Ascending aorta (tissue), 2 donors: ENCODE data around the gene ZNF701. TPM values are rescaled to one million over a fixed set of nuclear protein-coding genes. Genes with fewer than 3 reads are reported as not detected.
"Not testable (repeated sequence)": the region's sequence is repeated elsewhere in the genome, so short reads cannot be mapped to it uniquely, and the experiment has no call there.

Source experiments
- DNase-seq, 2 donors: peaks; one replicate each; pipeline ENCODE4 v3.0.0-alpha.2; 2019; ENCODE audit warnings: low spot score in 2 of 2
- H3K27ac ChIP-seq, 2 donors: fragments of 200-600 bp; sonication (generic); one replicate each; pipeline ENCODE4 v1.5.1; 2016 to 2017; ENCODE audit warnings: mild to moderate bottlenecking in 1 of 2
- H3K27me3 ChIP-seq: fragments of 200-600 bp; sonication (generic); one replicate; pipeline ENCODE4 v1.5.1; 2017
- H3K36me3 ChIP-seq, 2 donors: fragments of 200-600 bp; sonication (generic); one replicate each; pipeline ENCODE4 v1.5.1; 2016
- H3K4me1 ChIP-seq, 2 donors: fragments of 200-600 bp; sonication (generic); one replicate each; pipeline ENCODE4 v1.5.1; 2016 to 2017; ENCODE audit warnings: mild to moderate bottlenecking in 1 of 2
- H3K4me3 ChIP-seq, 2 donors: fragments of 200-600 bp; sonication (generic); one replicate each; pipeline ENCODE4 v1.5.1; 2016 to 2017; ENCODE audit warnings: mild to moderate bottlenecking in 1 of 2
- H3K9me3 ChIP-seq, 2 donors: fragments of 200-600 bp; sonication (generic); one replicate each; pipeline ENCODE4 v1.5.1; 2016
- CTCF ChIP-seq, 3 experiments: fragments of 200-600 bp in 2 of 3; fragments of 450-650 bp in 1 of 3; sonication (generic) in 2 of 3; IDR thresholded peaks; one replicate each; pipeline ENCODE4 v1.5.1; 2016 to 2019; ENCODE audit warnings: antibody characterized with exemption in 3 of 3, mild to moderate bottlenecking in 1 of 3, moderate library complexity in 1 of 3
- intact Hi-C: fragments of 100-400 bp; cut with DNase I; formaldehyde crosslinking; loops from one replicate; pipeline ENCODE4 v1.15.1; 2023
- total RNA-seq: library from RNA; depleted of rRNA; stranded (reverse); fragments of >200 nt; gene quantifications from one replicate; pipeline ENCODE4 v1.1.0, GENCODE V29; 2016

Gene ZNF701
- total RNA-seq, 1 donor from 2014 or later = 13.2 TPM

DNA sequence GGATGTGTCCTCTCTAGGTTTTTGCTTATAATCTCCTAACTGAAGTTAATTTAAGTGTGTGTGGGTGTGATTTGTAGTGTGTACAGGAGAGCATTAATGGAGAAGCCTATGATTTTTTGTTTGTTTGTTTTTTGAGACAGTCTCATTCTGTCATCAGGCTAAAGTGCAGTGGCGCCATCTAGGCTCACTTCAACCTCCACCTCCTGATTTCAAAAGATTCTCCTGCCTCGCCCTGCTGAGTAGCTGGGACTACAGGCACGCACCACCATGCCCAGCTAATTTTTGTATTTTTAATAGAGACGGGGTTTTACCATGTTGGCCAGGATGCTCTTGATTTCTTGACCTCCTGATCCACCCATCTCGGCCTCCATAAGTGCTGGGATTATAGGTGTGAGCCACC, 20.6 kb downstream of the ZNF701 start:
- H3K9me3 ChIP-seq = no peaks in the 10 kb centered on the region
- intact Hi-C loops = no loop called here
- no peak overlapping the region for H3K27ac ChIP-seq
- peaks cover 17 to 41% of the 10 kb centered on the region in 2 donors for H3K36me3 ChIP-seq
- no peak for TF ChIP-seq CTCF (IDR thresholded peaks at IDR 0.05)
- no peak overlapping the region for H3K4me3 ChIP-seq
- H3K27me3 ChIP-seq = no peaks in the 10 kb centered on the region
- no peaks in the 10 kb centered on the region for H3K4me1 ChIP-seq
- DNase-seq = no peak

- DNase-seq = no peak
- peaks cover 20 to 37% of the 10 kb centered on the region in 2 donors for H3K36me3 ChIP-seq
- H3K27me3 ChIP-seq = no peaks in the 10 kb centered on the region
- no peak overlapping the region for H3K27ac ChIP-seq
- no peak overlapping the region for H3K4me3 ChIP-seq
- TF ChIP-seq CTCF (IDR thresholded peaks at IDR 0.05) = no peak
- no peaks in the 10 kb centered on the region for H3K9me3 ChIP-seq
- H3K4me1 ChIP-seq = no peaks in the 10 kb centered on the region
- intact Hi-C loops = no loop called here
Measured at GRCh38 chr19:52592301-52592700, 22.2 kb downstream of the ZNF701 start.

- intact Hi-C loops, H3K27me3 ChIP-seq, H3K27ac ChIP-seq, DNase-seq, H3K9me3 ChIP-seq, H3K4me3 ChIP-seq, H3K4me1 ChIP-seq: not testable (repeated sequence)
- peaks cover 20 to 36% of the 10 kb centered on the region in 2 donors for H3K36me3 ChIP-seq
Measured at GRCh38 chr19:52593441-52593840, 23.4 kb downstream of the ZNF701 start.

GRCh38 chr19:52599241-52599640, 29.2 kb downstream of the ZNF701 start:
- Histone ChIP-seq H3K4me3 (no peak overlapping the region), H3K27me3 (no peaks in the 10 kb centered on the region), H3K9me3 (no peaks in the 10 kb centered on the region), H3K27ac (no peak overlapping the region), H3K36me3 (peaks cover 4 to 14% of the 10 kb centered on the region in 2 donors), H3K4me1 (peaks cover 0 to 8% of the 10 kb centered on the region in 2 donors)
- TF ChIP-seq CTCF (IDR thresholded peaks at IDR 0.05) = no peak
- intact Hi-C loops = no loop called here
- no peak for DNase-seq

DNA sequence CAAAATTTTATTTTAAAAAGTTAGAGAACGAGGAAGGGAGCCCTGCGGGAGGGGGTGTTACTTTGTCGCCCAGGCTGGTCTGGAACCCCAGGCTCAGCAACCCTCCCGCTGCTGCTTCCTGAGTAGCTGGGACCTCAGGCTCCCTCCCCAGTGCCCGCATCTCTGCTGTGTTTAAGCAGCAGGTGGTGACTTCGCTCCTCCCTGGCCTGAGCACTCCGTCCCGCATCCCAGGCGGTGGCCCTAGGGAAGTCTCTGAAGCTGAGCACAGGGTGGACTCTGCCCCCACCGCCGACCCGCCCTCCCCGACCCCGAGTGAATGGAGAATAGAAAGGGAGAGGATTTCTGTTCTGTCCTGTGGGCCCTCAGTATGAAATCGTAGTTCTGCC, 30.5 kb downstream of the ZNF701 start:
- Histone ChIP-seq H3K4me3 (peak overlapping the region; percentile 45 to 75), H3K27ac (peak overlapping the region; percentile 81 to 85), H3K27me3 (no peaks in the 10 kb centered on the region), H3K36me3 (peaks cover 4 to 7% of the 10 kb centered on the region in 2 donors), H3K4me1 (peaks cover 0 to 8% of the 10 kb centered on the region in 2 donors), H3K9me3 (no peaks in the 10 kb centered on the region)
- no peak for DNase-seq
- TF ChIP-seq CTCF (IDR thresholded peaks at IDR 0.05) = no peak
- intact Hi-C loops = loop anchor here (1.0 to 2.0 kb wide), 5 partner anchors 30 to 90 kb away; partner anchors contain the start of genes ZNF701, ZNF808 and ZNF83

- peak; percentile 82 to 98 for DNase-seq
- Histone ChIP-seq H3K27ac (peak overlapping the region; percentile 81 to 85), H3K9me3 (no peaks in the 10 kb centered on the region), H3K4me3 (peak overlapping the region; percentile 57 to 75), H3K36me3 (peaks cover 3 to 4% of the 10 kb centered on the region in 2 donors), H3K4me1 (peaks cover 0 to 8% of the 10 kb centered on the region in 2 donors), H3K27me3 (no peaks in the 10 kb centered on the region)
- TF ChIP-seq CTCF (IDR thresholded peaks at IDR 0.05) = peak; percentile 20 to 37 (median 35)
- intact Hi-C loops = loop anchor here (1.0 to 2.0 kb wide), 5 partner anchors 31 to 89 kb away; partner anchors contain the start of genes ZNF701, ZNF808 and ZNF83
Measured at GRCh38 chr19:52601025-52601973, 31.2 kb downstream of the ZNF701 start.
